Neural cell (in vitro differentiated cells): Measurements from ENCODE around the gene GPR35. TPM values are rescaled to one million over a fixed set of nuclear protein-coding genes. Genes with fewer than 3 reads are reported as not detected.

Experiments used
- H2AFZ ChIP-seq: fragments of 200-600, 300-800 bp; sonication (generic), shearing (Covaris generic); 2 replicates; pipeline ENCODE4 v1.6.0; 2014; ENCODE audit warnings: low read depth, mild to moderate bottlenecking, antibody characterized with exemption, low read length, moderate library complexity
- H3F3A ChIP-seq: fragments of 200-600 bp; shearing (Covaris generic); 2 replicates; pipeline ENCODE4 v1.6.1; 2016; ENCODE audit warnings: mild to moderate bottlenecking, moderate library complexity, mixed read lengths, antibody characterized with exemption, low read length; ENCODE audit not compliant: insufficient read depth, poor library complexity, severe bottlenecking
- H3K27ac ChIP-seq: fragments of 200-600, 300-800 bp; sonication (generic), shearing (Covaris generic); 2 replicates; pipeline ENCODE4 v1.5.1; 2014; ENCODE audit warnings: mild to moderate bottlenecking, low read length, moderate library complexity
- H3K27me3 ChIP-seq: fragments of 300-800, 200-600 bp; sonication (generic), shearing (Covaris generic); 2 replicates; pipeline ENCODE4 v1.6.0; 2014; ENCODE audit warnings: mild to moderate bottlenecking, low read depth, low read length, moderate library complexity; ENCODE audit not compliant: insufficient read depth
- H3K36me3 ChIP-seq: fragments of 300-800, 200-600 bp; sonication (generic), shearing (Covaris generic); 2 replicates; pipeline ENCODE4 v1.5.1; 2014; ENCODE audit warnings: mild to moderate bottlenecking, antibody characterized with exemption, low read length, moderate library complexity; ENCODE audit not compliant: insufficient read depth
- H3K4me2 ChIP-seq: fragments of 300-800, 200-600 bp; sonication (generic), shearing (Covaris generic); 2 replicates; pipeline ENCODE4 v1.6.0; 2014; ENCODE audit warnings: mild to moderate bottlenecking, low read length
- H3K4me3 ChIP-seq: fragments of 300-800, 200-600 bp; sonication (generic), shearing (Covaris generic); 2 replicates; pipeline ENCODE4 v1.5.1; 2014; ENCODE audit warnings: mild to moderate bottlenecking, low read length, moderate library complexity
- H3K79me2 ChIP-seq: fragments of 200-600 bp; shearing (Covaris generic); replicated peaks from 2 replicates; pipeline ENCODE4 v1.6.0; 2014; ENCODE audit warnings: mild to moderate bottlenecking, low read length, moderate library complexity; ENCODE audit not compliant: insufficient read depth
- H3K9ac ChIP-seq: fragments of 300-800, 200-600 bp; sonication (generic), shearing (Covaris generic); 2 replicates; pipeline ENCODE4 v1.6.1; 2016; ENCODE audit warnings: mild to moderate bottlenecking, low read length, mixed read lengths
- H3K9me2 ChIP-seq: fragments of 200-600 bp; shearing (Covaris generic); 2 replicates; pipeline ENCODE4 v1.6.1; 2016; ENCODE audit warnings: mild to moderate bottlenecking, low read length, mixed read lengths; ENCODE audit not compliant: insufficient read depth
- H3K9me3 ChIP-seq: fragments of 200-600, 300-800 bp; sonication (generic), shearing (Covaris generic); 2 replicates; pipeline ENCODE4 v1.6.1; 2016; ENCODE audit warnings: mild to moderate bottlenecking, mixed run types, low read length, moderate library complexity, mixed read lengths
- H4K20me1 ChIP-seq: fragments of 200-600 bp; shearing (Covaris generic); 2 replicates; pipeline ENCODE4 v1.6.1; 2016; ENCODE audit warnings: mild to moderate bottlenecking, mixed run types; ENCODE audit not compliant: insufficient read depth
- EP300 ChIP-seq: fragments of 450-650 bp; conservative IDR thresholded peaks from 2 replicates; pipeline ENCODE4 v1.6.1; 2014; ENCODE audit warnings: antibody characterized with exemption, mild to moderate bottlenecking, moderate library complexity; ENCODE audit not compliant: poor library complexity, severe bottlenecking
- EZH2 ChIP-seq: fragments of 200-600, 300-800 bp; shearing (Covaris generic), sonication (generic); IDR thresholded peaks from 2 replicates; pipeline ENCODE4 v1.6.1; 2014; ENCODE audit warnings: antibody characterized with exemption, low read length, borderline replicate concordance, mild to moderate bottlenecking; ENCODE audit not compliant: insufficient read depth, poor library complexity, severe bottlenecking
- MXI1 ChIP-seq: fragments of 450-650 bp; conservative IDR thresholded peaks from 2 replicates; pipeline ENCODE4 v1.6.1; 2014; ENCODE audit warnings: antibody characterized with exemption, mild to moderate bottlenecking; ENCODE audit not compliant: poor library complexity, severe bottlenecking
- POLR2AphosphoS5 ChIP-seq: IDR thresholded peaks from 2 replicates; pipeline ENCODE4 v1.6.1; 2012
- RAD21 ChIP-seq: fragments of 450-650 bp; conservative IDR thresholded peaks from 2 replicates; pipeline ENCODE4 v1.6.1; 2014; ENCODE audit warnings: antibody characterized with exemption, mild to moderate bottlenecking, moderate library complexity
- SMC3 ChIP-seq: fragments of 450-650 bp; conservative IDR thresholded peaks from 2 replicates; pipeline ENCODE4 v1.6.1; 2014; ENCODE audit warnings: antibody characterized with exemption, mild to moderate bottlenecking, moderate library complexity; ENCODE audit not compliant: poor library complexity
- TAF1 ChIP-seq: IDR thresholded peaks from 2 replicates; pipeline ENCODE4 v1.6.1; 2012; ENCODE audit warnings: low read depth
- polyA plus RNA-seq: library from polyadenylated mRNA; depleted of rRNA; stranded (reverse); fragments of >200 nt; gene quantifications from 2 replicates; pipeline ENCODE4 v1.2.3, GENCODE V29; 2014
- TF ChIP-seq, protein P1 (sequence below): fragments of 450-650 bp; IDR thresholded peaks from 2 replicates; pipeline ENCODE4 v1.5.1; 2014; ENCODE audit warnings: antibody characterized with exemption, mild to moderate bottlenecking, moderate library complexity; ENCODE audit not compliant: poor library complexity, severe bottlenecking
- TF ChIP-seq, protein P2 (sequence below): IDR thresholded peaks from 2 replicates; pipeline ENCODE4 v1.6.1; 2012; ENCODE audit warnings: borderline replicate concordance

Gene GPR35
- polyA plus RNA-seq, 1 donor from 2014 or later = 2.8 TPM

DNA sequence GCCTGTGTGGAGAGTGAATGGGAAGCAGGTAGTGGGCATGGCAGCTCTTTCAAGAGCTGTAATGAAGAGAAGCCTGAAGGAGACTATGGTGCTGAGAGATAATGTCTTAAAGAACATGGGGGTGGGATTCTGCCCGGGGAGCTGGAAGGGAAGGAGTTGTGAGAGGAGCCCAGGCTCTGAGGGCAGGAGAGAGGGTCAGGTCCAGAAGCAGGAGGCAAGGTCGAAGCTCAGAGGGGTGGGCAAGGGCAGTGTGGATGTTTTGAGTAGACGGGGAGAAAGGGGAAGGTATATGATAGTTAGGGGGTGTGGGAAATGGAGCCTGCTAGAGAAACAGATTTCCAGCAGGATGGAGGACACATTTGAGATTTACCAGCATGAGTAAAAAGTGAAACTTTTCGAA, 36.6 kb upstream of the GPR35 start:
- Histone ChIP-seq H3K4me3 (peak overlapping the region; percentile 92), H4K20me1 (no peaks in the 10 kb centered on the region), H3K27ac (no peak overlapping the region), H3K36me3 (no peaks in the 10 kb centered on the region), H3K27me3 (no peaks in the 10 kb centered on the region), H3K9me2 (no peaks in the 10 kb centered on the region), H2AFZ (no peak overlapping the region), H3K9me3 (no peaks in the 10 kb centered on the region), H3K4me2 (peak overlapping the region; percentile 66), H3F3A (no peaks in the 10 kb centered on the region), H3K9ac (no peak overlapping the region), H3K79me2 (peaks cover 42% of the 10 kb centered on the region)
- TF ChIP-seq POLR2AphosphoS5 = no peak
- no peak for TF ChIP-seq MXI1
- TF ChIP-seq, protein P1, sequence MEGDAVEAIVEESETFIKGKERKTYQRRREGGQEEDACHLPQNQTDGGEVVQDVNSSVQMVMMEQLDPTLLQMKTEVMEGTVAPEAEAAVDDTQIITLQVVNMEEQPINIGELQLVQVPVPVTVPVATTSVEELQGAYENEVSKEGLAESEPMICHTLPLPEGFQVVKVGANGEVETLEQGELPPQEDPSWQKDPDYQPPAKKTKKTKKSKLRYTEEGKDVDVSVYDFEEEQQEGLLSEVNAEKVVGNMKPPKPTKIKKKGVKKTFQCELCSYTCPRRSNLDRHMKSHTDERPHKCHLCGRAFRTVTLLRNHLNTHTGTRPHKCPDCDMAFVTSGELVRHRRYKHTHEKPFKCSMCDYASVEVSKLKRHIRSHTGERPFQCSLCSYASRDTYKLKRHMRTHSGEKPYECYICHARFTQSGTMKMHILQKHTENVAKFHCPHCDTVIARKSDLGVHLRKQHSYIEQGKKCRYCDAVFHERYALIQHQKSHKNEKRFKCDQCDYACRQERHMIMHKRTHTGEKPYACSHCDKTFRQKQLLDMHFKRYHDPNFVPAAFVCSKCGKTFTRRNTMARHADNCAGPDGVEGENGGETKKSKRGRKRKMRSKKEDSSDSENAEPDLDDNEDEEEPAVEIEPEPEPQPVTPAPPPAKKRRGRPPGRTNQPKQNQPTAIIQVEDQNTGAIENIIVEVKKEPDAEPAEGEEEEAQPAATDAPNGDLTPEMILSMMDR = no peak
- TF ChIP-seq TAF1 = no peak
- no peak for TF ChIP-seq EP300
- TF ChIP-seq, protein P2, sequence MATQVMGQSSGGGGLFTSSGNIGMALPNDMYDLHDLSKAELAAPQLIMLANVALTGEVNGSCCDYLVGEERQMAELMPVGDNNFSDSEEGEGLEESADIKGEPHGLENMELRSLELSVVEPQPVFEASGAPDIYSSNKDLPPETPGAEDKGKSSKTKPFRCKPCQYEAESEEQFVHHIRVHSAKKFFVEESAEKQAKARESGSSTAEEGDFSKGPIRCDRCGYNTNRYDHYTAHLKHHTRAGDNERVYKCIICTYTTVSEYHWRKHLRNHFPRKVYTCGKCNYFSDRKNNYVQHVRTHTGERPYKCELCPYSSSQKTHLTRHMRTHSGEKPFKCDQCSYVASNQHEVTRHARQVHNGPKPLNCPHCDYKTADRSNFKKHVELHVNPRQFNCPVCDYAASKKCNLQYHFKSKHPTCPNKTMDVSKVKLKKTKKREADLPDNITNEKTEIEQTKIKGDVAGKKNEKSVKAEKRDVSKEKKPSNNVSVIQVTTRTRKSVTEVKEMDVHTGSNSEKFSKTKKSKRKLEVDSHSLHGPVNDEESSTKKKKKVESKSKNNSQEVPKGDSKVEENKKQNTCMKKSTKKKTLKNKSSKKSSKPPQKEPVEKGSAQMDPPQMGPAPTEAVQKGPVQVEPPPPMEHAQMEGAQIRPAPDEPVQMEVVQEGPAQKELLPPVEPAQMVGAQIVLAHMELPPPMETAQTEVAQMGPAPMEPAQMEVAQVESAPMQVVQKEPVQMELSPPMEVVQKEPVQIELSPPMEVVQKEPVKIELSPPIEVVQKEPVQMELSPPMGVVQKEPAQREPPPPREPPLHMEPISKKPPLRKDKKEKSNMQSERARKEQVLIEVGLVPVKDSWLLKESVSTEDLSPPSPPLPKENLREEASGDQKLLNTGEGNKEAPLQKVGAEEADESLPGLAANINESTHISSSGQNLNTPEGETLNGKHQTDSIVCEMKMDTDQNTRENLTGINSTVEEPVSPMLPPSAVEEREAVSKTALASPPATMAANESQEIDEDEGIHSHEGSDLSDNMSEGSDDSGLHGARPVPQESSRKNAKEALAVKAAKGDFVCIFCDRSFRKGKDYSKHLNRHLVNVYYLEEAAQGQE = no peak

DNA sequence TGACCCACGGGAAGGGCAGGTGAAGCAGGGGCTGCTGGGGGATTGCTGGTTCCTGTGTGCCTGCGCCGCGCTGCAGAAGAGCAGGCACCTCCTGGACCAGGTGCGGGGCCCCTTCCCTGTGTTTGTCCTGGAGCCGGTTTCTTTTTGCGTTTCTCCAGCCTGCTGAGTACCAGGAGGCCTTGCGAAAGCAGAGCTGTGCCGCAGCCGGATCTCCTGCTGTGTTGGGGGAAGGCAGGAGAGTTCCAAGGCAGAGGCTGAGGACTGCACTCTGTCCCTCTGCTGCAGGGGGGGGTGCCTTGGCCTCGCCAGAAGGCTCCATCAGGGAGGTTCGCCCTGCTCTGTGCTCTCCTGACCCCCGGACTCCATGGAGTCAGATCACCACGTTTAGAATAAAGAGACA, 35.9 kb upstream of the GPR35 start:
- H2AFZ ChIP-seq = no peak overlapping the region
- peaks cover 39% of the 10 kb centered on the region for H3K79me2 ChIP-seq
- no peaks in the 10 kb centered on the region for H3K36me3 ChIP-seq
- H3F3A ChIP-seq = no peaks in the 10 kb centered on the region
- TF ChIP-seq, protein P2 = no peak
- TF ChIP-seq POLR2AphosphoS5 (no peak), TAF1 (no peak), EP300 (no peak), RAD21 (no peak), EZH2 (no peak), SMC3 (no peak), MXI1 (no peak)
- TF ChIP-seq, protein P1 = no peak
- no peak overlapping the region for H3K4me2 ChIP-seq
- no peaks in the 10 kb centered on the region for H3K9me3 ChIP-seq
- H3K27me3 ChIP-seq = no peaks in the 10 kb centered on the region
- no peak overlapping the region for H3K4me3 ChIP-seq
- no peak overlapping the region for H3K9ac ChIP-seq
- H3K9me2 ChIP-seq = no peaks in the 10 kb centered on the region
- no peak overlapping the region for H3K27ac ChIP-seq
- H4K20me1 ChIP-seq = no peaks in the 10 kb centered on the region
